SK-N-SH treated with all-trans-retinoic acid at 6 μM for 48 hours (cell line): ENCODE data around the gene NTN3.

Experiments used
- CREB5 ChIP-seq: fragments of 250-450 bp; sonication (Bioruptor Pico); IDR thresholded peaks from 2 replicates; pipeline ENCODE4 v1.5.1; 2020; ENCODE audit warnings: low read depth, mild to moderate bottlenecking, moderate library complexity
- ESRRG ChIP-seq: fragments of 250-450 bp; sonication (Bioruptor Pico); IDR thresholded peaks from 2 replicates; pipeline ENCODE4 v1.6.1; 2021; ENCODE audit warnings: mild to moderate bottlenecking
- GLIS3 ChIP-seq: fragments of 250-450 bp; sonication (Bioruptor Pico); IDR thresholded peaks from 2 replicates; pipeline ENCODE4 v1.5.0; 2020; ENCODE audit warnings: mild to moderate bottlenecking, moderate library complexity
- ISL1 ChIP-seq: fragments of 250-450 bp; sonication (Bioruptor Pico); IDR thresholded peaks from 2 replicates; pipeline ENCODE4 v2.1.2; 2022; ENCODE audit warnings: mild to moderate bottlenecking, moderate library complexity
- TCF4 ChIP-seq: fragments of 250-450 bp; sonication (Bioruptor Pico); IDR thresholded peaks from 2 replicates; pipeline ENCODE4 v1.8.0; 2021; ENCODE audit warnings: mild to moderate bottlenecking, moderate library complexity, borderline replicate concordance
- ZNF8 ChIP-seq: fragments of 450-650 bp; formaldehyde crosslinking; IDR thresholded peaks from 2 replicates; pipeline ENCODE4 v1.5.0; 2020; ENCODE audit warnings: mild to moderate bottlenecking, moderate library complexity

GRCh38 chr16:2472885-2473445 lies 1.9 kb downstream of the NTN3 start:
- TF ChIP-seq TCF4 (no peak), GLIS3 (CRISPR knock-in tag) (no peak), ISL1 (CRISPR knock-in tag) (no peak), ZNF8 (CRISPR knock-in tag) (no peak), CREB5 (CRISPR knock-in tag) (no peak), ESRRG (CRISPR knock-in tag) (no peak)
